Ovary (tissue), 9 donors: Measurements from ENCODE around the gene C2orf72. TPM values are rescaled to one million over a fixed set of nuclear protein-coding genes. Genes with fewer than 3 reads are reported as not detected.

Experiments
- DNase-seq, 5 donors: peaks; one replicate each; pipeline ENCODE4 v3.0.0-alpha.2; 2019 to 2020
- H3K27ac ChIP-seq, 2 donors: fragments of 200-600 bp; one replicate each; pipeline versions ENCODE4 v1.5.1 to v1.8.0; 2019 to 2022
- H3K27me3 ChIP-seq: fragments of 200-600 bp; one replicate; pipeline ENCODE4 v1.8.0; 2022
- H3K36me3 ChIP-seq: fragments of 200-600 bp; sonication (generic); one replicate; pipeline ENCODE4 v1.5.1; 2019
- H3K4me1 ChIP-seq: one replicate; pipeline ENCODE4 v1.8.1; 2013; ENCODE audit warnings: mild to moderate bottlenecking, moderate library complexity; ENCODE audit not compliant: insufficient read depth
- H3K4me3 ChIP-seq: fragments of 200-600 bp; sonication (generic); one replicate; pipeline ENCODE4 v1.5.1; 2017
- H3K9me3 ChIP-seq, 2 donors: fragments of 200-600 bp in 1 of 2; sonication (generic) in 1 of 2; one replicate each; pipeline versions ENCODE4 v1.5.1 to v1.8.1; 2013 to 2019; ENCODE audit warnings: mild to moderate bottlenecking in 1 of 2, moderate library complexity in 1 of 2
- EP300 ChIP-seq: sonication (generic); formaldehyde crosslinking; IDR thresholded peaks from one replicate; pipeline ENCODE4 v1.6.1; 2017; ENCODE audit warnings: antibody characterized with exemption
- POLR2A ChIP-seq: fragments of 450-650 bp; IDR thresholded peaks from one replicate; pipeline ENCODE4 v1.6.1; 2017; ENCODE audit warnings: antibody characterized with exemption, mild to moderate bottlenecking, moderate library complexity
- whole genome bisulfite sequencing, 3 donors: extraction: QIAGEN DNeasy Blood & Tissue Kit in 1 of 3; methylation state at CpG; one replicate each; pipeline versions ENCODE4 v1.1.5 to v1.1.7; 2013 to 2017; 5-methylcytosine and 5-hydroxymethylcytosine counted together
- intact Hi-C, 4 donors: fragments of 100-400 bp; cut with DNase I; formaldehyde crosslinking; loops; one replicate each; pipeline versions ENCODE4 v1.11.0 to v1.15.1; 2022 to 2023
- polyA plus RNA-seq, 2 donors: library from polyadenylated mRNA; stranded (reverse); fragments of 200-250 nt in 1 of 2; fragments of 350-450 nt in 1 of 2; fragmentation: Illumina TruSeq in 1 of 2; extraction: RNeasy Lipid Tissue Mini Kit (QIAGEN cat#74804) in 1 of 2; gene quantifications; one replicate each; pipeline ENCODE4 v1.2.3, GENCODE V29; 2013 to 2014
- total RNA-seq, 7 donors: library from RNA; depleted of rRNA in 2 of 7; stranded (reverse); fragments of >200 nt in 2 of 7; fragmentation: NEBNext Ultra II Directional in 3 of 7; extraction: Animal tissue kit (Norgen Biotek cat#: 25700) in 3 of 7; gene quantifications; one replicate each; pipeline versions ENCODE4 v1.1.0 to v1.2.4, GENCODE V29; 2016 to 2023
- TF ChIP-seq, protein P1 (sequence below), 3 donors: fragments of 450-650 bp in 2 of 3; fragments of 200-600 bp in 1 of 3; IDR thresholded peaks; one replicate each; pipeline versions ENCODE4 v1.5.1 to v1.8.0; 2016 to 2022; ENCODE audit warnings: antibody characterized with exemption in 3 of 3, mild to moderate bottlenecking in 1 of 3
- donor health status: DM: no; HTN: no; CAD: no; lungs with moderate emphysema.
- donor health status: DM: no; HTN: no; CAD: no.
- donor health status: Bipolar disorder and iron deficiency.
- donor health status: DM: yes; HTN: yes; CAD: no.
- donor health status: DM: no; HTN: no; CAD: no.
- donor health status: DM: yes; HTN: yes; CAD: no.

The C2orf72 gene
- total and polyA plus RNA-seq, 9 donors: 0.06 to 0.18 (median 0.12) TPM; not detected in 4

DNA sequence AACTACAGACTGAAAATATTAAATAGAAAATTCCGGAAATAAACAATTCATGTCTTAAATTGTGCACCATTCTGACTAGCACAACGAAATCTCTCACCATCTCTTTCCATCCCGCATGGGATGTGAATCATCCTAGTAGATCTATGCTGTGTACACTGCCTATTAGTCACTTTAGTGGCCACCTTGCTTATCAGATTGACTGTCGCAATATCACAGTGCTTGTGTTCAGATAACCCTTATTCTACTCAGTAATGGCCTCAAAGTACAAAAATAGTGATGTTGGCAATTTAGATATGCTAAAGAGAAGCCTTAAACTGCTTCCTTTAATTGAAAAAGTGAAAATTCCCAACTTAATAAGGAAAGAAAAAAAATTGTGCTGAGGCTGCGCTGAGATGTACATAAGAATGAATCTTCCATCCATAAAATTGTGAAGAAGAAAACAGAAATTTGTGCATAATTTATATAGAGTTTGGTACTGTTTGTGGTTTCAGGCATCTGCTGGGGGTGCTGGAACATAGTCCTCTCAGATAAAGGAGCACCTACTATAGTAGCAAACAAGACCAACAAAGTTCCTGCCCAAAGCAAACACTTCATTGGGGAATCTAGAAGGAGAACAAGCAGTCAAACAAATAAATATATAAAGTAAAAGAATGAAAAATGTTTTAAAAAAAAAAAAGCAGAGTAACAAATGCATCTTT lies 31.4 kb downstream of the C2orf72 start:
- H3K27me3 ChIP-seq: no peaks in the 10 kb centered on the region
- no peaks in the 10 kb centered on the region for H3K4me1 ChIP-seq
- DNase-seq: no peak
- no peaks in the 10 kb centered on the region for H3K36me3 ChIP-seq
- H3K9me3 ChIP-seq: no peaks in the 10 kb centered on the region
- no peak overlapping the region for H3K27ac ChIP-seq
- intact Hi-C loops: no loop called here
- 95 to 97% (median 95%) methylated on average over 5 of the region's 5 CpGs for WGBS, 3 donors
- no peak overlapping the region for H3K4me3 ChIP-seq
- TF ChIP-seq EP300 (no peak), POLR2A (no peak)
- TF ChIP-seq, protein P1, sequence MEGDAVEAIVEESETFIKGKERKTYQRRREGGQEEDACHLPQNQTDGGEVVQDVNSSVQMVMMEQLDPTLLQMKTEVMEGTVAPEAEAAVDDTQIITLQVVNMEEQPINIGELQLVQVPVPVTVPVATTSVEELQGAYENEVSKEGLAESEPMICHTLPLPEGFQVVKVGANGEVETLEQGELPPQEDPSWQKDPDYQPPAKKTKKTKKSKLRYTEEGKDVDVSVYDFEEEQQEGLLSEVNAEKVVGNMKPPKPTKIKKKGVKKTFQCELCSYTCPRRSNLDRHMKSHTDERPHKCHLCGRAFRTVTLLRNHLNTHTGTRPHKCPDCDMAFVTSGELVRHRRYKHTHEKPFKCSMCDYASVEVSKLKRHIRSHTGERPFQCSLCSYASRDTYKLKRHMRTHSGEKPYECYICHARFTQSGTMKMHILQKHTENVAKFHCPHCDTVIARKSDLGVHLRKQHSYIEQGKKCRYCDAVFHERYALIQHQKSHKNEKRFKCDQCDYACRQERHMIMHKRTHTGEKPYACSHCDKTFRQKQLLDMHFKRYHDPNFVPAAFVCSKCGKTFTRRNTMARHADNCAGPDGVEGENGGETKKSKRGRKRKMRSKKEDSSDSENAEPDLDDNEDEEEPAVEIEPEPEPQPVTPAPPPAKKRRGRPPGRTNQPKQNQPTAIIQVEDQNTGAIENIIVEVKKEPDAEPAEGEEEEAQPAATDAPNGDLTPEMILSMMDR (IDR thresholded peaks at IDR 0.05): no peak

DNA sequence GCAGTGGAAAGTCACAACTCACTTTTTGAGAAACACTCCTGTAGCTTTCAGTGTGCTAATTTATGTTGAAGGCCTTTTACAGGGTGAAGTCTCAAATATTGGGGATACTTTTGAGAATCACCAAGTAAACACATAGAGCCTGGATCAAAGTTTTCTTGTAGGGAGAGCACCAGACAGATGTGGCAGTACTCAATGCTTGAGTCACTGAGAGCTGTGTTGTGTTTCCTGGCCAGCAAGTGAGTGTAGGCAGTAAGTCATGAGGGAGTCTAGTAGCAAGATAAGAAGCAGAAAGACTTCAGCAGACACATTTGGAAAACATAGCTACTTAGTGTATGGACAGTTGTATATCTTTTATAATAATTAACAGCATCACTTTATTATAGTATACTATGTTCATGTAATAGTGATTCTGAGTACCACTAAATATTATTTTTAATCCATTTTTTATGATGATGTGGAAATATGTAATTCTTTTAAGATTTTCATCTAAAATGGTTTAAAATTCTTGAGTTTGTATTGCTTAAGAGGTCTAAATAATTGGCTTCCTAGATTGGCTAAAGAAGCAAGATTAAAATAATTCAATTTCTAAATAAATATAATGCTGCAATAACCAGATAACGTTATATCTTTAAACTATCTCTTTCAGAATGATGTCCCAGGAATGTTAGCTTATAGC lies 32.2 kb downstream of the C2orf72 start:
- intact Hi-C loops: no loop called here
- Histone ChIP-seq H3K27me3 (no peaks in the 10 kb centered on the region), H3K27ac (no peak overlapping the region), H3K36me3 (no peaks in the 10 kb centered on the region), H3K4me3 (no peak overlapping the region), H3K4me1 (no peaks in the 10 kb centered on the region), H3K9me3 (no peaks in the 10 kb centered on the region)
- TF ChIP-seq POLR2A (no peak), EP300 (no peak)
- TF ChIP-seq, protein P1 (IDR thresholded peaks at IDR 0.05): no peak
- 84 to 94% (median 85%) methylated on average over 1 of the region's 1 CpG for WGBS, 3 donors
- no peak for DNase-seq

DNA sequence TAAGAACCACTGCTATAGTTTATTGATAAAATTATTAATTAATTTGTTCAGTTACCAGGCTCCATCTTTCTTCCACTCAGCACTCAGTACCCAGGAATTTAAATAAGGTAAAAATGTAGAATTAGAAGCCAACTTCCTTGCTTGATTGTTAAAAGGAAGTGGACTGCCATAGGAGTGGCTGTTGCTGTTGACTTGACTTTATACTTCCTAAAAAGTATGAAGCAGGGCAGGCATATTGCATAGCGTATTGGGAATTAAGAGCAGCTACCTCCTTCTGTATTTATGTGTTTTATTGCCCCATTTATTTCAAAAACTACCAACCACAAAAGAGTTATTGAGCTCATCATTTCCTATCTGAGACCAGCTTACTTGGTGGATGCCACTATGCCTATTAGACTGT lies 47.2 kb downstream of the C2orf72 start:
- H3K36me3 ChIP-seq: no peaks in the 10 kb centered on the region
- TF ChIP-seq, protein P1 (IDR thresholded peaks at IDR 0.05): no peak
- no peaks in the 10 kb centered on the region for H3K9me3 ChIP-seq
- no peak overlapping the region for H3K4me3 ChIP-seq
- whole genome bisulfite sequencing, 3 donors: 89 to 96% (median 93%) methylated on average over 1 of the region's 1 CpG
- no peak for DNase-seq
- H3K27me3 ChIP-seq: no peaks in the 10 kb centered on the region
- no peak overlapping the region for H3K27ac ChIP-seq
- intact Hi-C loops: no loop called here
- H3K4me1 ChIP-seq: no peaks in the 10 kb centered on the region

DNA sequence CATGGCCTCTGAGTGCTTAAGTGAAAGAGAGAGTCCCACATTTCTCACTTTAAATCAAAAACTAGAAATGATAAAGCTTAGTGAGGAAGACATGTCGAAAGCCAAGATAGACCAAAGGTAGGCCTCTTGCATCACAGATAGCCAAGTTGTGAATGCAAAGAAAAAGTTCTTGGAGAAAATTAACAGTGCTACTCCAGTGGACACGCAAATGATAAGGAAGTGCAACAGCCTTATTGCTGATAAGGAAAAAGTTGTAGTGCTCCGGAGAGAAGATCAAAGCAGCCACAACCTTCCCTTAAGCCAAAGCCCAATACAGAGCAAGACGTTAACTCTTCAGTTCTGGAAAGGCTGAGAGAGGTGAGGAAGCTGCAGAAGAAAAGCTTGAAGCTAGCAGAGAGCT lies 51.4 kb downstream of the C2orf72 start:
- no peaks in the 10 kb centered on the region for H3K4me1 ChIP-seq
- H3K27ac ChIP-seq: no peak overlapping the region
- H3K9me3 ChIP-seq: no peaks in the 10 kb centered on the region
- no peaks in the 10 kb centered on the region for H3K36me3 ChIP-seq
- H3K27me3 ChIP-seq: no peaks in the 10 kb centered on the region
- DNase-seq: no peak
- WGBS, 3 donors: 46 to 60% (median 47%) methylated on average over 4 of the region's 4 CpGs
- intact Hi-C loops: no loop called here
- no peak for TF ChIP-seq EP300
- TF ChIP-seq POLR2A: no peak
- TF ChIP-seq, protein P1 (IDR thresholded peaks at IDR 0.05): no peak
- no peak overlapping the region for H3K4me3 ChIP-seq
